ENCODE measurements around the gene SLC2A4RG. TPM values are rescaled to one million over a fixed set of nuclear protein-coding genes. Genes with fewer than 3 reads are reported as not detected.
A peak's percentile ranks its signal among the peaks of the same experiment; 100 is the strongest.

The SLC2A4RG gene
- total and polyA plus RNA-seq, 2 of the 4 experiments (the other 2 are of a cell fraction), result 5.0 to 50.3 TPM

DNA sequence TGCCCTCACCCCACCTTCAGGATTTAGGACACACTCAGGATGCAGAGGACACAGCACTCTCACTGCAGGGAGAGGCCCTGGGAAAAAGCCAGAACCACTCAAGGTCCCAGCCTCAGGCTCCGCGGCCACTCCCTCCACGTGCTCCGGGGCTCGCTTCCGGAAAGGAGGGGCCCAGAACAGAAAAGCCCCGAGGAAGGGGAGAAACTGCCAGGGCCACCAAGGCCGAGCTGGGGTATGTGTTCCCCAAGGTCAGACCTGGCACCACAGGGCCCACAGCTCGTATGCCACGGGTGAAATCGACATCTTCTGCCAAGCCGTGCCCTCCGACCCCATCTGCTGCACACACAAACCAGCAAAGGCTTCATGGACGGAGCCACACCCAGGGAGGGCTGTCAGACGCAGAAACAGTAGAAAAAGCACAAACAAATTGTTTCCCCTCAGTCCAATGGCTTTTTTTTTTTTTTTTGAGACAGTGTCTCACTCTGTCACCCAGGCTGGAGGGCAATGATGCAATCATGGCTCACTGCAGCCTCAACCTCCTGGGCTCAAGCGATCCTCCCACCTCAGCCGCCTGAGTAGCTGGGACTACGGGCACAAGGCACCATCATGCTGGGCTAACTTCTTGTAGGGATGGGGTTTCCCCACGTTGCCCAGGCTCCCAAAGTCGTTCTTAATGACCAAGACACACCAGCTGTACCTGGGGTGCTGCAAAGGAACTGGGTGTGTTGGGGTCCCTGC, 33.4 kb downstream of the SLC2A4RG start:
- 90% methylated on average over 5 of the region's 20 CpGs; no CpG with 5 or more reads in 1 of the 2 experiments for WGBS, 2 experiments (ENCODE audit: extremely low coverage in 2 of 2, insufficient read length in 1 of 2)
- Histone ChIP-seq H3K27ac (ENCODE audit: insufficient read depth, low read length) (no peak overlapping the region), H4K5ac (ENCODE audit: low read depth, low read length) (no peak overlapping the region), H4K8ac (ENCODE audit: low read depth in 2 of 2, low read length in 2 of 2) (no peak overlapping the region; a peak in 1 of 4 replicates), H3K4me2 (ENCODE audit: low read depth, low read length) (no peak overlapping the region), H2AK5ac (ENCODE audit: low read depth, low read length) (peak overlapping the region; percentile 9; the same call in 1 of the 2 replicates), H3K23ac (ENCODE audit: low read depth, low read length) (0 out of 2 replicates have a peak overlapping the region, but pooled peaks have one; percentile 21), H3K4ac (ENCODE audit: low read depth, low read length) (no peak overlapping the region; the same call in 1 of the 2 replicates), H3K9ac (ENCODE audit: low read depth, low read length) (no peak overlapping the region), H4K91ac (ENCODE audit: insufficient read depth, low read depth, low read length) (no peak overlapping the region), H3K4me1 (ENCODE audit: control insufficient read depth, insufficient read depth, low read length) (peaks cover 8% of the 10 kb centered on the region), H3K27me3 (ENCODE audit: control insufficient read depth, insufficient read depth, low read length) (no peaks in the 10 kb centered on the region), H2BK15ac (ENCODE audit: low read depth, low read length) (no peak overlapping the region), H3K9me1 (ENCODE audit: insufficient read depth, low read length) (no peaks in the 10 kb centered on the region; the same call in 1 of the 2 replicates), H4K20me1 (ENCODE audit: insufficient read depth, low read length) (peaks cover 15% of the 10 kb centered on the region), H3K14ac (replicated peaks; ENCODE audit: low read depth, low read length) (no peak overlapping the region), H2BK5ac (ENCODE audit: low read depth, low read length, poor library complexity, severe bottlenecking) (no peak overlapping the region), H2BK20ac (ENCODE audit: low read depth, low read length) (no peak overlapping the region), H3K18ac (ENCODE audit: low read depth, low read length) (no peak overlapping the region), H3K79me1 (ENCODE audit: low read depth in 1 of 2, low read length in 2 of 2) (peaks cover 16 to 55% of the 10 kb centered on the region in 2 experiments), H2AFZ (replicated peaks; ENCODE audit: low read length, poor library complexity) (no peak overlapping the region), H3K9me3 (ENCODE audit: control insufficient read depth, insufficient read depth, low read length) (no peaks in the 10 kb centered on the region), H3K4me3 (ENCODE audit: insufficient read depth, low read depth, low read length) (no peak overlapping the region), H3K36me3 (ENCODE audit: control insufficient read depth, insufficient read depth, low read length) (peaks cover 17% of the 10 kb centered on the region; the same call in 1 of the 2 replicates), H2AK9ac (replicated peaks; ENCODE audit: low read depth, low read length, poor library complexity) (no peak overlapping the region), H3K56ac (ENCODE audit: extremely low read depth, insufficient read depth, low read length) (no peak overlapping the region), H2BK120ac (ENCODE audit: low read depth, low read length) (no peak overlapping the region)
- no peak for ATAC-seq (ENCODE audit: low read depth)
- no peak for TF ChIP-seq RAD21 (IDR thresholded peaks at IDR 0.05; ENCODE audit: low read length)
- no peak for TF ChIP-seq FOS (IDR thresholded peaks at IDR 0.05; ENCODE audit: low read depth, low read length)
- TF ChIP-seq, protein P1, sequence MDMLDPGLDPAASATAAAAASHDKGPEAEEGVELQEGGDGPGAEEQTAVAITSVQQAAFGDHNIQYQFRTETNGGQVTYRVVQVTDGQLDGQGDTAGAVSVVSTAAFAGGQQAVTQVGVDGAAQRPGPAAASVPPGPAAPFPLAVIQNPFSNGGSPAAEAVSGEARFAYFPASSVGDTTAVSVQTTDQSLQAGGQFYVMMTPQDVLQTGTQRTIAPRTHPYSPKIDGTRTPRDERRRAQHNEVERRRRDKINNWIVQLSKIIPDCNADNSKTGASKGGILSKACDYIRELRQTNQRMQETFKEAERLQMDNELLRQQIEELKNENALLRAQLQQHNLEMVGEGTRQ (IDR thresholded peaks at IDR 0.05; ENCODE audit: low read depth, low read length), result no peak
- TF ChIP-seq MAFK (IDR thresholded peaks at IDR 0.05; ENCODE audit: low read depth, low read length), result no peak
- TF ChIP-seq CHD1 (IDR thresholded peaks at IDR 0.05; ENCODE audit: low read depth, low read length), result no peak
- TF ChIP-seq NFE2L2 (IDR thresholded peaks at IDR 0.05; ENCODE audit: low read depth, low read length), result no peak
- TF ChIP-seq CEBPB (IDR thresholded peaks at IDR 0.05; ENCODE audit: low read depth, low read length), result peak; percentile 82
- no peak for TF ChIP-seq SMC3 (IDR thresholded peaks at IDR 0.05; ENCODE audit: low read depth, low read length)
- CTCF ChIA-PET, result no interaction called here
- dilution Hi-C loops (cut with HindIII; ENCODE audit: low sequenced_read_pairs, unreplicated experiment) (no loop called here), intact Hi-C loops (cut with micrococcal nuclease) (no loop called here), in situ Hi-C loops (cut with MboI; ENCODE audit: low sequenced_read_pairs) (no loop called here)
- POLR2A ChIA-PET (ENCODE audit: unreplicated experiment), result no interaction called here
- peak; percentile 11 for DNase-seq
- no TSS peak for BruUV-seq (replicated peaks)

All from IMR-90 (cell line).